Fibroblast of skin of right biceps (primary cell): ENCODE data around the gene TIGD6.
"Not testable (repeated sequence)": the region's sequence is repeated elsewhere in the genome, so short reads cannot be mapped to it uniquely, and the experiment has no call there.

Source experiments
- DNase-seq: peaks from one replicate; pipeline ENCODE4 v3.0.0-alpha.2; 2013

Gene TIGD6

GRCh38 chr5:149966946-149967345 lies 33.5 kb downstream of the TIGD6 start:
- no peak for DNase-seq

DNA sequence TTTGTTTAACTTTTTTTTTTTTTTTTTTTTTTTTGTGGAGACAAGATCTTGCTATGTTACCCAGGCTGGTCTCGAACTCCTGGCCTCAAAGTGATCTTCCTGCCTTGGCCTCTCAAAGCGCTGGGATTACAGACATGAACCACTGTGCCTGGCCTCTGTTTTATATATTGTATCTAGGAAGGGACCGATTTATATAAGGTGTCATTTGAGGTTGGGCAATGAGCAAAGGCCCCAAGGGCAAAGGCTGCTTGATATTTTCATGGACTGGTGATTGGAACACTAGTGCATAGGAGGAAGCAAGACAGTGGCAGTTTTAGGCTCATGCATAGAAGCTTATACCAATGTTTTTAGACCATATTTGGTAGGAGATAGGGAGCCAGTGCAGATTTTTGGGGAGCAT lies 36.7 kb downstream of the TIGD6 start:
- no peak for DNase-seq

DNA sequence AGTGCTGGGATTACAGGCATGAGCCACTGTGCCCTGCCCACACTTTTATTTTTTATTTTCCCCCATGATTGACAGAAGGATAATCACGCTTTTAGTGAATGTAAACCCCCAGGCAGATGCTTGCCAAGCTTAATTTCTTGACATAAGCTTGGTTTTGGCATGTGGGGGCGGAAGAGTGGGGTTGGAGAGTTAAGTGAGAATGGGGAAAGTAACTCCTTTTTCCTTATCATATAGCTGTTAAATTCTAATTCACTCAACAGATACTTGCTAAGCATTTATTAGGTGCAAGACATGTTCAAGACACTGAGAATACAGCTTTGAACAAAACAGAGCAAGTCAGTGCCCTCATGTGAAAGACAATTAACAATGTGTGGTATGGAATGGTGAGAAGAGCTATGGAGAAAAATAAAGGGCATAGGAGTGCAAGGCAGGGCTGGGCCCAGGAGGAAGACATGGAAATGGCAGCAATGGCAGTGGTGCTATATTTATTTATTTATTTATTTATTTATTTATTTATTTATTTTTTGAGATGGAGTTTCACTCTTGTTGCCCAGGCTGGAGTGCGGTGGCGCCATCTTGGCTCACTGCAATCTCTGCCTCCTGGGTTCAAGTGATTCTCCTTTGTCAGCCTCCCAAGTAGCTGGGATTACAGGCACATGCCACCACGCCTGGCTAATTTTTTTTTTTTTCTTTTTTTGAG lies 37.7 kb downstream of the TIGD6 start:
- DNase-seq, result no peak

DNA sequence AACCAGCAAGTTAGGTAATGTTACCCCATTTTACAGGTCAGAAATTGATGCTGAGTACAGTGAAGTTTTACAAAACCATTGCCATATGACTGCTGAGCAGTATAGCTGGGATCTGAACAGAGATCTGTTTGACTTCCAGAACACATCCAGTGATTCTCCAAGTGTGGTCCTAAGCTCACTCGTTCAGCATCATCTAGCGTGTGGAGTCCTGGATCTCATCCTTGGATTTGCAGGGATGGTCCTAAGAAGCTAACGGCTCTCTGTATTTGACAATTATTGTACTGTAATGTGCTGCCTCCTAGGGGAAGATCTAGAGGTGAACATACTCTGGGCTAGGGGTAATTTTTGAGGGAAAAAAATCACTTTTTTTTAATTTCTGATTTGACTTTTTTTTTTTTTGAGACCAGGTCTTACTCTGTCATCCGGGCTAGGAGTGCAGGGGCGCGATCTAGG lies 38.5 kb downstream of the TIGD6 start:
- peak; percentile 52 for DNase-seq

DNA sequence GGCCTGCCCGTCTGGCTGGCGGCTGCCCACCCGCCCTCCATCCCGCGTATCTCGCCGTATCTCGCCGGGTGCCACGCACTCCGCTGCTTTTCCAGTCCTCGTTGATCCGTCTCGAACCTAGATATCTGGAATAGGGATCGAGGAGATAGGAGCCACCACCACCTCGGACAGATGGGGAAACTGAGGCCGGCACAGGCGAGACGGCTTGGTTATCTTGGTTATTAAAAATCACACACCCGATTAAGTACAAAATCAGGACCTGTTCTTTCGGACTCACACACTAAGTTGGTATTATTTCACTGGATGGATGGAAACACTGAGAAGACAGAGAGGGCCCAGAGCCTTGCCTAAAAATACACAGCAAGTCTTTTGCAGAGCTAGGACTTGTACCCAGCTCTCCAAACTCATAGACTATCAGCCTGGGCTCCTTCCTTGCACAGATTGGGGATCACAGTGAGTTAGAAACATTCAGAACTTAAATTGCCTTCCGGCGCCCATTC lies 39.2 kb downstream of the TIGD6 start:
- no peak for DNase-seq

DNA sequence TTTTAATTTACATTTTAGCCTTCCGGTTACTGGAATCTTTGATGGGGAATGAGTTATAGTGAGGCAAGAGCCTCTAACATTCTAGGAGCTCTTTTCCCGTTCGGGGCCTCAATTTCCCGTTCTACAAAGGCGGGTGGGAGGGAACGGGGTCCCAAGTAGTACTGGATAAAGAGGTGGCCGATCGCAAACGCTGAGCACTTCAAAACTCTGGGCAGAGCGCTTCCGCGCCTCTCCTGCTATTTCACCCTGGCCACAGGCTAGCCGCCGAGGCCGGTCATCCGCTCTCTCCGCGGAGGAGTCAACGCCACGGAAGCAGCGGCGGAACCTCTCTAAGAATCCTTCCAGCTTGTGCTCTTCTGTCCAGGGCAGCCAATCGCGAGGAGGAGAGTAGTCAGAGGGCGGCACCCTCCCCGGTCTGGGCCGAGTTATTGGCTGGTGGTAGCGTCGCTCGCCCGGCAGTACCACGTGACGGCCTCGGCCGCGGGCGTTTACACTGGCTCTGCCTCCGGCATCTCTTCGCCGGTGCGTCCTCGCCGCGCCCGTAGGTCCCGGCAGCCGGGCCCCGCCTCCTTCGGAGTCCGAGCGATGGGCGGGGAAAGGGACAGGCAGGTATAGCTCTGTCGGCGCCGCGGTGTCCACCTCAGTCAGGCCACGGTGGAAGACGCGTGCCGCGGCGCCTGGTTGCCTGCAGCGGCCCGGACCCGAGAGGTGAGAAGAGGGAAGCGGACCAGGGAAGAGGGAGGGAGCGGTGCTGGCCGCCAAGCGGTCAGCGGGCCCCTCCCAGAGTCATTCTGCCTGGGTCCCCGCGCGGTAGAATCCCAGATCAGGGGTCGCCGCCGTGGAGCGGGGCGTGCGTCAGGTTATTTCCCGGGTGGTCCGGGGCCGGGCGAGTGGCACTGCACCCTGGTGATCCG lies 39.9 kb downstream of the TIGD6 start, which contains the start of gene SLC26A2:
Gene SLC26A2, plus strand, starts transcription at position 487 of the 914 bp plus-strand sequence. CDS start 16,895 bp downstream, outside the sequence.
- DNase-seq, result peak; percentile 98

GRCh38 chr5:149959406-149960236 lies 40.8 kb downstream of the TIGD6 start:
- peak; percentile 75 for DNase-seq

GRCh38 chr5:149957855-149958254 lies 42.6 kb downstream of the TIGD6 start:
- no peak for DNase-seq

DNA sequence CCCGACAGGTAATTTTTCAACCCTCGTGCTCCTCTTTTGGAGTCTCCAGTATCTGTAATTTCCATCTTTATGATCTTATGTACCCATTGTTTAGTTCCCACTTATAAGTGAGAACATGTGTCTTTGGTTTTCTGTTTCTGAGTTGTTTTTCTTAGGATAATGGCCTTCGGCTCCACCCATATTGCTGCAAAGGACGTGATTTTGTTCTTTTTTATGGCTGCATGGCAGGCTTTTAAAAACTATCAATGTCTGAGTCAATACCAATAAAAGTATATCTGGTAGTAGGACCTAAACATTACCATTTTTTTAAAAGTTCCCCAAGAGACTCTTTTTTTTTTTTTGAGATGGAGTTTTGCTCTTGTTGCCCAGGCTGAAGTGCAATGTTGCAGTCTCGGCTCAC lies 43.8 kb downstream of the TIGD6 start:
- DNase-seq, result no peak

DNA sequence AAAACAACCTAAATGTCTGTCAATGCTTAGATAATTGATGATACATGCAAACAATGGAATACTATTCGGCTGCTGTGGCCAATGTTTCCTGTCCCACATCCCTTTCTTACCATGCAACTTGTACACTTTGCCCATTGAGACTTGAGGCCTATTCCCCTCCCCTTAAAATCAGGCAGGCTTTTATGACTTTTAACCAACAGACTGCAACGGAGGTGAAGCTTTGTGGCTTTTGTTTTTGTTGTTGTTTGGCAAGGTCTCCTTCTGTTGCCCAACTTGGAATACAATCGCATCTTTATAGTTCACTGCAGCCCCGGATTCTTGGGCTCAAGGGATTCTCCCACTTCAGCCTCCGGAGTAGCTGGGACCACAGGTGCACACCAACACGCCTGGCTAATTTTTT lies 45.7 kb downstream of the TIGD6 start:
- no peak for DNase-seq

- no peak for DNase-seq
Observed at GRCh38 chr5:149953436-149954121, 46.9 kb downstream of the TIGD6 start.

DNA sequence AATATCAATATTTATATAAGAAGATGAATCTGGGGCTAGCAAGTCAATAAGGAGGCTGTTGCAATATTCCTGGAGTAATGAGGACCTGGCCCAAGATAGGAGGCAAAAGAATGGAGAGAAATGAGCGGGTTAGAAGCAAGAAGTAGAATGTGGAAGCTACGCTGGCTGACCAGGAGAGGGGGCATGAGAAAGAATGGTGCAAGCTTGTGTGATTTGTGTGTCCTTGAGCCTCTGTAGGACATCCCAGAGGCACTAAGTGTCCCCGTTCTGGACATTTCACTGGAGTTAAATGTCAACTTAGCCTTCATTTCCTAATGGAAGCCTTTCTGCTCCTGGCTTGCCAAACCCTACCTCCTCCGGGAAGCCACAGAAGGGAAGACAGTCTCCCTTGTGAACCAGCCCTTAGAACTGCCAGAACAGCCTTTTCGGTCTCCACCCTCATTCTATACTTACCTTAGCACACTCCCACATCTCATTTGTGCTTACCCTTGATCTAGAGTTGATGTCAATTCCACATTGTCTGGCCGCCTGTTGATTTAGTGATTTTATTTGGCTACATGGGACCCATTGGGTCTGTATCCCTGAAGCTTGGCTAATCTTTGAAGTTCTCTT lies 49.2 kb downstream of the TIGD6 start:
- DNase-seq, result no peak

DNA sequence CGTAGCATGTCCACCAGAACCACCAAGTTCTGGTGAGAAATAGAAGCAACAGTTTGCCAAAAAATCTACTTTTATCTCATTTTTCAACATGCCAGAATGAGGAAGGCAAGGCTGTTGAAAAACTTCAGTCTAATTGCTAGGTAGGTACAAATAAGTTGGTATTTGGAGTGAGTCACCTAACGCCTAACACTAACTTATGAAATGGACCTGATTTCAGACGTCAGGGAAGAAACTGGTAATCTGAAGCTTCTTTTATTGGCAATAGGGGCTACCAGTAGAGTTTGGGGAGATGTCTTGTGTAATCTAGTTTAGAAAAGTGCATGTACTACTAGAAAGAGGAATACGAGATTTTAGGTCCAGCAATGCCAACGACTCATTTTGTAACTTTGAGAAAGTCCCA lies 51.5 kb downstream of the TIGD6 start:
- no peak for DNase-seq

- DNase-seq, result no peak
Observed at GRCh38 chr5:149946118-149946517, 54.3 kb downstream of the TIGD6 start.

GRCh38 chr5:149944666-149945065 lies 55.8 kb downstream of the TIGD6 start, which contains the start of gene PDE6A:
TSS of gene PDE6A (minus strand) at chr5:149944793. CDS start at chr5:149944673, 120 bp downstream.
- DNase-seq, result no peak

GRCh38 chr5:149943177-149943949 lies 57.1 kb downstream of the TIGD6 start:
- not testable (repeated sequence) for DNase-seq
